Right lobe of liver (tissue), 4 donors: Measurements from ENCODE around the gene MUC13.

Experiments
- CTCF ChIP-seq, 4 donors: fragments of 200-600 bp in 3 of 4; fragments of 450-650 bp in 1 of 4; IDR thresholded peaks; one replicate each; pipeline versions ENCODE4 v1.5.1 to v1.8.0; 2016 to 2022; ENCODE audit warnings: antibody characterized with exemption in 4 of 4, mild to moderate bottlenecking in 2 of 4
- POLR2A ChIP-seq: fragments of 450-650 bp; IDR thresholded peaks from one replicate; pipeline ENCODE4 v1.6.1; 2017; ENCODE audit warnings: antibody characterized with exemption, mild to moderate bottlenecking
- donor health status: DM: no; HTN: no; CAD: no.
- donor health status: DM: no; HTN: no; CAD: no.
- donor health status: DM: no; HTN: yes; CAD: no.

GRCh38 chr3:124969190-124969589 is 34.6 kb upstream of the MUC13 start:
- TF ChIP-seq CTCF (IDR thresholded peaks at IDR 0.05) (no peak), POLR2A (no peak)
